NOMO-1 treated with dmso at 0.1 percent for 144 hours (cell line): ENCODE results near the gene RERE.
"Not testable (repeated sequence)": the region's sequence is repeated elsewhere in the genome, so short reads cannot be mapped to it uniquely, and the experiment has no call there.

Source experiments
- DNase-seq: peaks from one replicate; lab custom pipeline; 2025; ENCODE audit not compliant: unreplicated experiment; lab: John Stamatoyannopoulos, UW

RERE gene

DNA sequence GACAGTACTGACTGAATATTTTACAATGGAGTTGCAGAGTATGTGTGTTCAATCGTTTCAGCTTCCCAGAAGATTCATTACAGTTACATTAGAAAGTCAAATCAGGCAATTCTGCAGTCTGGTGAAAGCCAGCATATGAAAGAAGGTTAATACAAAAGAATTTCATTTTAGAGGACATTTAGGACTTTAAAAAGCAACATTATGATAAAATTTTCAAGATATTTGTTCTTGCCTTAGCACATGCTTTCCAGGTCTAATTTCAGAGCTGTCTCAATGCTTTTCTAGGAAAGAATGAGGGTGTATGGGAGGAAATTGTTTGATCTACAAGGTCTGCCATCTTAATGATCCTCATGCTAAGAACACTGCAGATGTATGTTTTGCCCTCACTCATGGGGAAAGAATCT lies 63.2 kb downstream of the RERE start:
- no peak for DNase-seq

- DNase-seq = no peak
These were observed 63.7 kb downstream of the RERE start for GRCh38 chr1:8753736-8754135.

- no peak for DNase-seq
These were observed 64.3 kb downstream of the RERE start for GRCh38 chr1:8752921-8753713.

- no peak for DNase-seq
These were observed 65.0 kb downstream of the RERE start for GRCh38 chr1:8752411-8752810.

- no peak for DNase-seq
These were observed 65.5 kb downstream of the RERE start for GRCh38 chr1:8751984-8752383.

GRCh38 chr1:8747879-8748825 lies 69.3 kb downstream of the RERE start:
- no peak for DNase-seq

GRCh38 chr1:8746554-8746953 lies 70.9 kb downstream of the RERE start:
- DNase-seq = no peak

DNA sequence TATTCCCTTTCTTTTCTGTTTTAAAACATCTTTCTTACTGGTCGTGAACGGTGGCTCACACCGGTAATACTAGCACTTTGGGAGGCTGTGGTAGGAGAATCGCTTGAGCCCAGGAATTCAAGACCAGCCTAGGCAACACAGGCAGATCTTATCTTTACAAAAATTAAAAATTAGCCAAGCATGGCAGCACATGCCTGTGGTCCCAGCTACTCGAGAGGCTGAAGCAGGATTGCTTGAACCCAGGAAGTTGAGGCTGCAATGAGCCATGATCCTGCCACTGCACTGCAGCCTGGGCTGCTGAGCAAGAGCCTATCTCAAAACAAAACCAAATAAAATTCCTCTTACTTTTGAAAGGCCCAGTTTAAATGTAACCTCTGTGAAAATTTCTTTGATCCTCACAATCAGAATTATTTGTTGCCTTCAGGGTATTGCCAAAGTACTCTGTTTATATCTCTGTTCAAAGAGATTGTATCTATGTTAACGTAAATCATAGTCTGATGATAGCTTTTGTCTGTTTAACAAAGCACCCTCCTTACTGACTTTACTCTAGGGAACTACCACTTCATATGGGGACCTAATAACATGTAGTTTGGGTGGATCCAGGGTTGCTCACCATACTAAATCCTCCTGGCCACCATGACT lies 71.6 kb downstream of the RERE start:
- DNase-seq = no peak

DNA sequence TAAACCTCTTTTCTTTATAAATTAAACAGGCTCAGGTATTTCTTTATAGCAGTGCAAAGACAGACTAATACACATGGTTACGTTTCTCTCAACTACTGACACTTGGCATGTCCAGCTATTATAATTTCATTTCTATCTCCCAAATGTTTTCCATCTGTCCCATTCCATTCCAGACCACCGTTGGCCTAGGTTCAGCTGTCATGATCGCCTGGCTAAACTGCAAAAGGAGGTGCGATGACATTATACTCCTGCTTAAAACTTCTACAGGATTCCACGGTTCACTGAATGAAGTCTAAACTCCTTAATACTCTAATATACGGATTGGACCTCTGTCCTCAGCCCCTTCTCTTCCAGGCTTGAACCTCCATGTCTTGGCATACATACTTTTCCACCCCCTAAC lies 72.1 kb downstream of the RERE start:
- DNase-seq = no peak

DNA sequence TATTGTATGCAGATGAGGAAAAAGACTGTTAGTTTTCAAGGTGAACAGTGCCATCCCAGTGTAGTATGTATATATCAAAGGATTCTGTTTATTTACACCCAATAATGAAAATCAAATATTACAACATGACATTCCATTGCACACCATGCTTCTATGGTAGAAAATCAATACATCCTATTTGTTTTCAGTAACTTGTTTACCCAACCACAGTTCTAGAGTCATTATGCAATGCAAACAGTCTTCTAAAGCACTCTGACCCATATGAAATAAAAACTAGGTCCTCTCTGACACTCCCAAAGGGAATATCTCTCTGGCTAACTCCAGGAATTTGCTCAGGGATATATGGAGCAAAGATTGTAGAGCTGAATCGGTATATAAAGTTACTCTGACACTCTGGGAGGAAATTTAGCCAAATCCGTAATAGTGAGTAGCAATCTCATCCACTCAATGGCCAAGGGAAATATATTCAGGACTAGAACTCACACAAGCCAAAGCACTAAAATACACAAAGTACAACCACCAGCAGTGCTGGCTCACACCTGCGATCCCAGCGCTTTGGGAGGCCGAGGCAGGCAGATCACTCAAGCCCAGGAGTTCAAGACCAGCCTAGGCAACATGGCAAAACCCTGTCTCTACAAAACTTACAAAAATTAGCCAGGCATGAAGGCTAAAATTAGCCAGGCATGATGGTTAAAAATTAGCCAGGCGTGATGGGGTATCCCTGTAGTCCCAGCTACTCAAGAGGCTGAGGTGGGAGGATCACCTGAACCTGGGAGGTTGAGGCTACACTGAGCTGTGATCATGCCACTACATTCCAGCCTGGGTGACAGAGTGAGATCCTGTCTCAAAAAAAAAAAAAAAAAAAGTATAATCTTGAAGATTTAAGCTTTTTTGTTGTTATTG lies 75.2 kb downstream of the RERE start:
- no peak for DNase-seq

DNA sequence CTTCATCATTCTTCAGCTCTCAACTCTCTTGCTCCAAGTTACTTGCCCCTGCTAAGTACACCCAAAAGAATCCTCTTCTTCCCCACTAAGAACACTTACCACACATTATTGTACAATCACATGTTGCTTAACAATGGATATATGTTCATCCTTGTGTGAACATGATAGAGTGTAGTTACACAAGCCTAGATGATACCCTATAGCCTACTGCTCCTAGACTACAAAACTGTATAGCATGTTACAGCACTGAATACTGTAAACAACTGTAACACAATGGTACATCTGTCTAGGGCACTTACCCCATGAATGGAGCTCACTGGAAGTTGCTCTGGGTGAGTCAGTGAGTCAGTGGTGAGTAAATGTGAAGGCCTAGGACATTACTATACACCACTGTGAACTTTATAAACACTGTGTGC lies 77.4 kb downstream of the RERE start:
- no peak for DNase-seq

GRCh38 chr1:8739377-8739776 lies 78.1 kb downstream of the RERE start:
- no peak for DNase-seq

DNA sequence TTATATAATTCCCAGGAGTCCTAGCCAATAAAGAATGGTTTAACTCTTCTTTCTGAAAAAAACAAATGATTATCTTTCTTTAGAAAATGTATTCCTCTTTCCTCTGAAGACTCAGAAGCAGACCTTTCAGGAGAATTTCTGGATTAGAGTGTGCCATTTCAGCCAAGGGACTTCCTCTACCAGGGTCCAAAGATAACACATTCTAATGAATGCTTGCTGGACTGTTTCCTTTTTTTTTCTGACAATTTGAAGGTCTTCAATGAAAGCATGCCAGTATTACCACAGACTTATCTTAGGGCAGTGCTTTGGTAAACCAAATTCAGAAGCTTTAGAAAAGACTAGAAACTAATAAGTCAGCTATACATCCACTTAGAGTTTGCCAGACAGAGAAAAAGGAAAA lies 80.5 kb downstream of the RERE start:
- DNase-seq = no peak

GRCh38 chr1:8733484-8733883 lies 84.0 kb downstream of the RERE start:
- no peak for DNase-seq

DNA sequence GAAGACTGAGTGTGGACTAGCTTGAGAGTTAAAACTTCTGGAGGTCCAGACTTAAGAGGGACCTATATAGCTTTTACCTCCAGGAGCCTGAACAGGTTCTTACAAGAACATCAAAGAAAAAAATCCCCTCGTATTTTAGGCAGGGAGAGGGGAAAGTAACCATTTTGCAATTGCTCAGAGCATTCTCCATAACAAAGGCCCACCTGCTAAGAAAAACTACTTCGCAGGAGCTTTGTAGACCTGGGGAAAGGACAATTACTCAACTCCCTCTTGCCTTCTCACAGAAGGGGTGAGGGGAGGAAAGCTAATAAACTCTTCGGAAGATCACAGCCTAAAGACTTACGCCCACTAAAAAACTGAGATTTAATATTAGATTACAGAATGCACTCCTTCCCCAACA lies 86.3 kb downstream of the RERE start:
- DNase-seq = no peak

GRCh38 chr1:8728464-8728863 lies 89.0 kb downstream of the RERE start:
- DNase-seq = no peak

DNA sequence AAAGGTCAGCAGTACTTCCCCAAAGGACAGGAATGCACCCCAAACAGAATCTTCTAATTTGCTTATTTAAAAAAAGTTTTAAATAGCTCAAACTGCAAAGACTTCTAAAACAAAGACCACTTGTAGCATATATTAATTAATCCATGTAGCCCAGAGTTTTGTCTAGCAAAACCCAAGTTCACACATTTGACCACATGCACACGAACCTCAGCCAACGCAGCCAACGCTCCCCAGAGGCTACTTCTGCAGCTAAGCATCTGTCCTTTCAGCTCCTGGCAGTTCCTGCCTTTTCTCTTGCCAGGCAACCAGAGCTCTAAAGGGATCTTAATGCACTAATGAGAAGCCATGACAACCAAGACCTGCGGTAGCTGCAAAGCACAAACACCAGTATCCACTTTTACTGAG lies 89.6 kb downstream of the RERE start:
- DNase-seq = no peak

GRCh38 chr1:8727316-8727715 lies 90.1 kb downstream of the RERE start:
- not testable (repeated sequence) for DNase-seq

- DNase-seq = not testable (repeated sequence)
These were observed 90.6 kb downstream of the RERE start for GRCh38 chr1:8726801-8727186.

- no peak for DNase-seq
These were observed 94.4 kb downstream of the RERE start for GRCh38 chr1:8723010-8723409.

GRCh38 chr1:8722366-8722765 lies 95.1 kb downstream of the RERE start:
- DNase-seq = no peak
